HepG2 (cell line): Measurements from ENCODE around the gene KLF3. TPM values are rescaled to one million over a fixed set of nuclear protein-coding genes. Genes with fewer than 3 reads are reported as not detected.
A peak's percentile ranks its signal among the peaks of the same experiment; 100 is the strongest.

ENCODE experiments used
- ATRX ChIP-seq: sonication (generic); formaldehyde crosslinking; IDR thresholded peaks from 2 replicates; pipeline ENCODE4 v1.4.0; 2020; ENCODE audit warnings: missing genetic modification reagents, borderline replicate concordance
- HHEX ChIP-seq: IDR thresholded peaks from 2 replicates; pipeline ENCODE4 v1.6.1; 2016; ENCODE audit warnings: control low read depth
- HNRNPLL ChIP-seq: fragments of 200-400 bp; formaldehyde crosslinking; IDR thresholded peaks from 2 replicates; pipeline ENCODE4 v1.6.1; 2017; ENCODE audit warnings: mild to moderate bottlenecking, low read depth, low read length; ENCODE audit not compliant: poor library complexity, severe bottlenecking
- KDM2A ChIP-seq: sonication (generic); formaldehyde crosslinking; IDR thresholded peaks from 2 replicates; pipeline ENCODE4 v1.4.0; 2020; ENCODE audit warnings: low read depth, missing genetic modification reagents, borderline replicate concordance
- MZF1 ChIP-seq: sonication (generic); formaldehyde crosslinking; IDR thresholded peaks from 2 replicates; pipeline ENCODE4 v1.8.1; 2023; ENCODE audit warnings: mild to moderate bottlenecking, missing genetic modification reagents, borderline replicate concordance
- NAIF1 ChIP-seq: sonication (generic); formaldehyde crosslinking; IDR thresholded peaks from 2 replicates; pipeline ENCODE4 v1.5.0; 2020; ENCODE audit warnings: mild to moderate bottlenecking, missing genetic modification reagents, borderline replicate concordance
- NCOA5 ChIP-seq: sonication (generic); formaldehyde crosslinking; IDR thresholded peaks from 2 replicates; pipeline ENCODE4 v1.4.0; 2020; ENCODE audit warnings: missing genetic modification reagents
- NFKBIZ ChIP-seq: IDR thresholded peaks from 2 replicates; pipeline ENCODE4 v1.6.1; 2018; ENCODE audit warnings: missing genetic modification reagents, missing compliant biosample characterization
- POLR2AphosphoS5 ChIP-seq: IDR thresholded peaks from 2 replicates; pipeline ENCODE4 v1.6.1; 2012; ENCODE audit warnings: low read depth, low read length
- RARG ChIP-seq: sonication (generic); formaldehyde crosslinking; IDR thresholded peaks from 2 replicates; pipeline ENCODE4 v1.4.0; 2020; ENCODE audit warnings: low read depth, mild to moderate bottlenecking, missing genetic modification reagents
- SALL1 ChIP-seq: sonication (generic); formaldehyde crosslinking; IDR thresholded peaks from 2 replicates; pipeline ENCODE4 v1.8.0; 2022; ENCODE audit warnings: mild to moderate bottlenecking, missing genetic modification reagents
- SIX1 ChIP-seq: sonication (generic); formaldehyde crosslinking; IDR thresholded peaks from 2 replicates; pipeline ENCODE4 v1.4.0; 2020; ENCODE audit warnings: missing genetic modification reagents, borderline replicate concordance
- SMYD3 ChIP-seq: sonication (generic); formaldehyde crosslinking; IDR thresholded peaks from 2 replicates; pipeline ENCODE4 v1.8.1; 2023; ENCODE audit warnings: mild to moderate bottlenecking, missing genetic modification reagents
- SOX5 ChIP-seq: IDR thresholded peaks from 2 replicates; pipeline ENCODE4 v1.6.1; 2016; ENCODE audit warnings: borderline replicate concordance
- YY1 ChIP-seq: IDR thresholded peaks from 2 replicates; pipeline ENCODE4 v1.6.1; 2011; ENCODE audit warnings: low read length, low read depth, moderate library complexity, mild to moderate bottlenecking; ENCODE audit not compliant: insufficient read depth, insufficient replicate concordance
- ZNF12 ChIP-seq: sonication (generic); formaldehyde crosslinking; IDR thresholded peaks from 2 replicates; pipeline ENCODE4 v1.5.0; 2020; ENCODE audit warnings: missing genetic modification reagents
- ZNF224 ChIP-seq: sonication (generic); formaldehyde crosslinking; IDR thresholded peaks from 2 replicates; pipeline ENCODE4 v1.5.0; 2020; ENCODE audit warnings: mild to moderate bottlenecking, missing genetic modification reagents
- ZNF30 ChIP-seq: sonication (generic); formaldehyde crosslinking; IDR thresholded peaks from 2 replicates; pipeline ENCODE4 v1.5.0; 2020; ENCODE audit warnings: mild to moderate bottlenecking, missing genetic modification reagents
- ZNF337 ChIP-seq: sonication (generic); formaldehyde crosslinking; IDR thresholded peaks from 2 replicates; pipeline ENCODE4 v1.5.1; 2020; ENCODE audit warnings: missing genetic modification reagents, low read depth, mild to moderate bottlenecking, borderline replicate concordance
- ZNF350 ChIP-seq: sonication (generic); formaldehyde crosslinking; IDR thresholded peaks from 2 replicates; pipeline ENCODE4 v1.4.0; 2020; ENCODE audit warnings: mild to moderate bottlenecking, low read depth, missing genetic modification reagents, borderline replicate concordance
- ZNF7 ChIP-seq: IDR thresholded peaks from 2 replicates; pipeline ENCODE4 v1.6.1; 2016; ENCODE audit warnings: missing biosample characterization, missing genetic modification reagents
- ZNF747 ChIP-seq: sonication (generic); formaldehyde crosslinking; IDR thresholded peaks from 2 replicates; pipeline ENCODE4 v1.8.1; 2023; ENCODE audit warnings: missing genetic modification reagents, mild to moderate bottlenecking, borderline replicate concordance
- ZNF839 ChIP-seq: sonication (generic); formaldehyde crosslinking; IDR thresholded peaks from 2 replicates; pipeline ENCODE4 v1.4.0; 2020; ENCODE audit warnings: missing genetic modification reagents, mild to moderate bottlenecking, borderline replicate concordance
- polyA plus RNA-seq, 8 experiments: library from polyadenylated mRNA; depleted of rRNA in 3 of 8; stranded (reverse) in 7 of 8; unstranded in 1 of 8; fragments of >200 nt; fragmentation: Illumina TruSeq in 4 of 8; extraction: Trizol in 4 of 8; gene quantifications; 2 replicates each; pipeline versions ENCODE4 v1.2.1 to v1.2.3, GENCODE V29; 2011 to 2016; ENCODE audit warnings: low read depth in 4 of 8, missing spikeins in 1 of 8, mixed read lengths in 1 of 8; ENCODE audit not compliant: insufficient read depth in 1 of 8
- total RNA-seq, 5 experiments: library from RNA; depleted of rRNA; stranded (reverse); fragments of >200 nt; fragmentation: Illumina TruSeq; extraction: Trizol; gene quantifications; 2 replicates each; pipeline ENCODE4 v1.2.3, GENCODE V29; 2016; ENCODE audit warnings: low read depth in 1 of 5
- TF ChIP-seq, protein P1 (sequence below): sonication (generic); formaldehyde crosslinking; IDR thresholded peaks from 2 replicates; pipeline ENCODE4 v1.4.0; 2020; ENCODE audit warnings: missing genetic modification reagents
- TF ChIP-seq, protein P2 (sequence below): sonication (generic); formaldehyde crosslinking; IDR thresholded peaks from 2 replicates; pipeline ENCODE4 v1.4.0; 2020; ENCODE audit warnings: mild to moderate bottlenecking, missing genetic modification reagents

KLF3 gene
- total and polyA plus RNA-seq, 2 of the 13 experiments (the other 11 are each of a cell fraction or from before 2014, with no cell fraction given) = 29.1 to 37.8 TPM

DNA sequence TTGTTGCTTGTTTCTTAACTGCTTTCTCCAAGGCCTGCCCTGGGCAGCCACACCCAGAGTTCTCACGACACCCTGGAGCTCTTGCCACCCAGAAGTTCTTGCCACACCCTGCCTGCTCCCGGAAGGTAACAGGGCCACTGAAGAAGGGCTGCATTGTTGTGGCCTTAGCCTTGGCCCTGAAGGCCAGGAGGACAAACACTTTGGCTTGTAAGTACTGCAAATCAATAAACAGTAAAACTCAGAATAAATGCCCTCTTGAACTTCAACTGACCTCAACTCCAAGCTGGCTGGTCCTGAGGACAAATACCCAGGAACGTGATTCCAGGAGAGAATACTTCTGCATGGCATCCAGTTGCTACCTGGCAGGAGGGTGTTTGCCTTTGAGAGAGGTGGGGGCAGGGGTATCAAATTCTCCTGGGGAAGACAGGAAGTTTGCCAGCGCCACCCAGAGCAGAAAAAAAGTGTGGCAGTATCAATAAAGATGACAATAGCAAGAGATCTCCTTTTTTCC lies 64.7 kb downstream of the KLF3 start (continued):
- TF ChIP-seq ZNF350 (CRISPR knock-in tag) (0 out of 2 replicates have a peak, but pooled peaks have one; percentile 28), ZNF30 (CRISPR knock-in tag) (no peak), HNRNPLL (no peak), ZNF224 (no peak), RARG (CRISPR knock-in tag) (no peak), SOX5 (CRISPR knock-in tag) (peak; percentile 34; the same call in 1 of the 2 replicates), HHEX (no peak), POLR2AphosphoS5 (no peak), ZNF12 (CRISPR knock-in tag) (no peak), NCOA5 (CRISPR knock-in tag) (no peak), ZNF839 (CRISPR knock-in tag) (no peak), ZNF7 (CRISPR knock-in tag) (no peak), SIX1 (peak; percentile 69; the same call in 1 of the 2 replicates), NAIF1 (no peak), NFKBIZ (CRISPR knock-in tag) (no peak), ATRX (CRISPR knock-in tag) (no peak), YY1 (no peak), MZF1 (CRISPR knock-in tag) (no peak), SMYD3 (CRISPR knock-in tag) (no peak), KDM2A (no peak), ZNF747 (no peak), ZNF337 (CRISPR knock-in tag) (no peak), SALL1 (peak; percentile 27; the same call in 1 of the 2 replicates)
- TF ChIP-seq, protein P1, sequence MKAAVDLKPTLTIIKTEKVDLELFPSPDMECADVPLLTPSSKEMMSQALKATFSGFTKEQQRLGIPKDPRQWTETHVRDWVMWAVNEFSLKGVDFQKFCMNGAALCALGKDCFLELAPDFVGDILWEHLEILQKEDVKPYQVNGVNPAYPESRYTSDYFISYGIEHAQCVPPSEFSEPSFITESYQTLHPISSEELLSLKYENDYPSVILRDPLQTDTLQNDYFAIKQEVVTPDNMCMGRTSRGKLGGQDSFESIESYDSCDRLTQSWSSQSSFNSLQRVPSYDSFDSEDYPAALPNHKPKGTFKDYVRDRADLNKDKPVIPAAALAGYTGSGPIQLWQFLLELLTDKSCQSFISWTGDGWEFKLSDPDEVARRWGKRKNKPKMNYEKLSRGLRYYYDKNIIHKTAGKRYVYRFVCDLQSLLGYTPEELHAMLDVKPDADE (CRISPR knock-in tag) = no peak
- TF ChIP-seq, protein P2, sequence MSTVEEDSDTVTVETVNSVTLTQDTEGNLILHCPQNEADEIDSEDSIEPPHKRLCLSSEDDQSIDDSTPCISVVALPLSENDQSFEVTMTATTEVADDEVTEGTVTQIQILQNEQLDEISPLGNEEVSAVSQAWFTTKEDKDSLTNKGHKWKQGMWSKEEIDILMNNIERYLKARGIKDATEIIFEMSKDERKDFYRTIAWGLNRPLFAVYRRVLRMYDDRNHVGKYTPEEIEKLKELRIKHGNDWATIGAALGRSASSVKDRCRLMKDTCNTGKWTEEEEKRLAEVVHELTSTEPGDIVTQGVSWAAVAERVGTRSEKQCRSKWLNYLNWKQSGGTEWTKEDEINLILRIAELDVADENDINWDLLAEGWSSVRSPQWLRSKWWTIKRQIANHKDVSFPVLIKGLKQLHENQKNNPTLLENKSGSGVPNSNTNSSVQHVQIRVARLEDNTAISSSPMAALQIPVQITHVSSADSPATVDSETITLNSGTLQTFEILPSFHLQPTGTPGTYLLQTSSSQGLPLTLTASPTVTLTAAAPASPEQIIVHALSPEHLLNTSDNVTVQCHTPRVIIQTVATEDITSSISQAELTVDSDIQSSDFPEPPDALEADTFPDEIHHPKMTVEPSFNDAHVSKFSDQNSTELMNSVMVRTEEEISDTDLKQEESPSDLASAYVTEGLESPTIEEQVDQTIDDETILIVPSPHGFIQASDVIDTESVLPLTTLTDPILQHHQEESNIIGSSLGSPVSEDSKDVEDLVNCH (CRISPR knock-in tag) = no peak
